H9 (cell line): ENCODE data around the gene COG2. TPM values are rescaled to one million over a fixed set of nuclear protein-coding genes. Genes with fewer than 3 reads are reported as not detected.

Source experiments
- DNase-seq: peaks from one replicate; pipeline ENCODE4 v3.0.0-alpha.2; 2017
- H2AFZ ChIP-seq: one replicate; pipeline ENCODE4 v1.6.1; 2013; ENCODE audit warnings: mild to moderate bottlenecking, low read length, control low read depth, moderate library complexity
- H2AK5ac ChIP-seq: 2 replicates; pipeline ENCODE4 v1.6.1; 2013; ENCODE audit warnings: low read length, control low read depth, mixed read lengths; ENCODE audit not compliant: insufficient read length
- H2BK120ac ChIP-seq: one replicate; pipeline ENCODE4 v1.6.1; 2013; ENCODE audit warnings: low read depth, mild to moderate bottlenecking, low read length, control low read depth, inconsistent platforms; ENCODE audit not compliant: poor library complexity, severe bottlenecking
- H2BK12ac ChIP-seq: 2 replicates; pipeline ENCODE4 v1.6.1; 2013; ENCODE audit warnings: low read length, control low read depth, mixed read lengths, low read depth; ENCODE audit not compliant: insufficient read length
- H2BK15ac ChIP-seq: 2 replicates; pipeline ENCODE4 v1.6.1; 2013; ENCODE audit warnings: low read depth, low read length, control low read depth
- H2BK20ac ChIP-seq: one replicate; pipeline ENCODE4 v1.6.1; 2013; ENCODE audit warnings: low read depth, mild to moderate bottlenecking, low read length, control low read depth, inconsistent platforms; ENCODE audit not compliant: poor library complexity, severe bottlenecking
- H2BK5ac ChIP-seq: 2 replicates; pipeline ENCODE4 v1.6.1; 2013; ENCODE audit warnings: low read length, control low read depth, mixed read lengths; ENCODE audit not compliant: insufficient read length
- H3K14ac ChIP-seq: 2 replicates; pipeline ENCODE4 v1.6.1; 2013; ENCODE audit warnings: low read length, control low read depth; ENCODE audit not compliant: insufficient read depth
- H3K18ac ChIP-seq: 2 replicates; pipeline ENCODE4 v1.6.1; 2013; ENCODE audit warnings: low read depth, mild to moderate bottlenecking, mixed read lengths, low read length, control low read depth; ENCODE audit not compliant: insufficient read length
- H3K23ac ChIP-seq: 2 replicates; pipeline ENCODE4 v1.6.1; 2013; ENCODE audit warnings: low read length, control low read depth, mixed read lengths, low read depth; ENCODE audit not compliant: insufficient read length
- H3K23me2 ChIP-seq: 2 replicates; pipeline ENCODE4 v1.6.1; 2013; ENCODE audit warnings: low read depth, mild to moderate bottlenecking, mixed read lengths, low read length, control low read depth; ENCODE audit not compliant: insufficient read length, poor library complexity, severe bottlenecking
- H3K27ac ChIP-seq: 2 replicates; pipeline ENCODE4 v1.5.1; 2013; ENCODE audit warnings: low read length, control low read depth, mixed read lengths, low read depth; ENCODE audit not compliant: insufficient read length
- H3K27me3 ChIP-seq: 2 replicates; pipeline ENCODE4 v1.6.1; 2013; ENCODE audit warnings: low read length, control low read depth, inconsistent platforms; ENCODE audit not compliant: insufficient read depth
- H3K4ac ChIP-seq: 2 replicates; pipeline ENCODE4 v1.6.1; 2013; ENCODE audit warnings: low read depth, mild to moderate bottlenecking, control low read depth, inconsistent platforms, low read length, moderate library complexity
- H3K4me1 ChIP-seq: 2 replicates; pipeline ENCODE4 v1.6.1; 2013; ENCODE audit warnings: low read length, control low read depth, inconsistent platforms; ENCODE audit not compliant: insufficient read depth
- H3K4me2 ChIP-seq: 2 replicates; pipeline ENCODE4 v1.6.1; 2013; ENCODE audit warnings: low read length, control low read depth, mixed read lengths; ENCODE audit not compliant: insufficient read length, insufficient read depth
- H3K56ac ChIP-seq: 2 replicates; pipeline ENCODE4 v1.6.1; 2013; ENCODE audit warnings: low read depth, mild to moderate bottlenecking, mixed read lengths, low read length, control low read depth; ENCODE audit not compliant: insufficient read length
- H3K79me1 ChIP-seq: 2 replicates; pipeline ENCODE4 v1.6.1; 2013; ENCODE audit warnings: low read depth, mild to moderate bottlenecking, moderate library complexity, low read length, control low read depth, inconsistent platforms; ENCODE audit not compliant: insufficient read depth, poor library complexity, severe bottlenecking
- H3K79me2 ChIP-seq: 2 replicates; pipeline ENCODE4 v1.6.1; 2013; ENCODE audit warnings: low read length, control low read depth, inconsistent platforms; ENCODE audit not compliant: insufficient read depth
- H3K9ac ChIP-seq: 2 replicates; pipeline ENCODE4 v1.6.1; 2013; ENCODE audit warnings: low read length, control low read depth, mixed read lengths; ENCODE audit not compliant: insufficient read length; ENCODE audit errors: extremely low read depth
- H3K9me3 ChIP-seq: one replicate; pipeline ENCODE4 v1.6.1; 2013; ENCODE audit warnings: low read depth, low read length, inconsistent platforms; ENCODE audit not compliant: control insufficient read depth
- H3T11ph ChIP-seq: one replicate; pipeline ENCODE4 v1.6.1; 2013; ENCODE audit warnings: mild to moderate bottlenecking, low read length, control low read depth, inconsistent platforms
- H4K20me1 ChIP-seq: one replicate; pipeline ENCODE4 v1.6.1; 2013; ENCODE audit not compliant: control insufficient read depth, insufficient read length, insufficient read depth
- H4K5ac ChIP-seq: 2 replicates; pipeline ENCODE4 v1.6.1; 2013; ENCODE audit warnings: low read depth, mild to moderate bottlenecking, mixed read lengths, low read length, control low read depth; ENCODE audit not compliant: insufficient read length
- H4K8ac ChIP-seq: replicated peaks from 2 replicates; pipeline ENCODE4 v1.6.1; 2013; ENCODE audit warnings: low read length, control low read depth, mixed read lengths, low read depth; ENCODE audit not compliant: insufficient read length
- H4K91ac ChIP-seq: 2 replicates; pipeline ENCODE4 v1.6.1; 2013; ENCODE audit warnings: low read depth, mild to moderate bottlenecking, moderate library complexity, mixed read lengths, low read length, control low read depth; ENCODE audit not compliant: insufficient read length
- H3K27ac Mint-ChIP-seq, 3 experiments: 2 replicates in 2 of 3; 3 replicates in 1 of 3; pipeline ENCODE4 v1.8.0; 2020 to 2021; ENCODE audit warnings: mixed read lengths in 3 of 3, mild to moderate bottlenecking in 1 of 3, moderate library complexity in 1 of 3
- H3K27me3 Mint-ChIP-seq: 2 replicates; pipeline ENCODE4 v1.8.0; 2021; ENCODE audit warnings: low read depth, mild to moderate bottlenecking, moderate library complexity, mixed read lengths
- H3K36me3 Mint-ChIP-seq, 3 experiments: 2 replicates in 2 of 3; 3 replicates in 1 of 3; pipeline ENCODE4 v1.8.0; 2020 to 2021; ENCODE audit warnings: low read depth in 3 of 3, mixed read lengths in 3 of 3; ENCODE audit not compliant: insufficient read depth in 1 of 3
- H3K4me1 Mint-ChIP-seq, 2 experiments: 2 replicates each; pipeline ENCODE4 v1.8.0; 2020; ENCODE audit warnings: mixed read lengths in 2 of 2
- H3K4me3 Mint-ChIP-seq, 2 experiments: 2 replicates in 1 of 2; 3 replicates in 1 of 2; pipeline ENCODE4 v1.8.0; 2020 to 2021; ENCODE audit warnings: mild to moderate bottlenecking in 2 of 2, mixed read lengths in 2 of 2, moderate library complexity in 1 of 2
- H3K9me3 Mint-ChIP-seq, 2 experiments: 2 replicates in 1 of 2; 3 replicates in 1 of 2; pipeline ENCODE4 v1.8.0; 2020; ENCODE audit warnings: mild to moderate bottlenecking in 2 of 2, mixed read lengths in 2 of 2, moderate library complexity in 1 of 2
- CTCF ChIP-seq: fragments of 200-600 bp; sonication (generic); conservative IDR thresholded peaks from 3 replicates; pipeline ENCODE4 v1.8.0; 2021; ENCODE audit warnings: antibody characterized with exemption, mild to moderate bottlenecking
- WGBS: extraction: QIAGEN DNeasy Blood & Tissue Kit; methylation state at CpG from one replicate; pipeline ENCODE4 v1.1.7; 2013; ENCODE audit warnings: missing lambda C conversion rate, low lambda C conversion rate, mixed read lengths; ENCODE audit not compliant: insufficient read length; ENCODE audit errors: extremely low coverage; 5-methylcytosine and 5-hydroxymethylcytosine counted together
- total RNA-seq: library from RNA; stranded (reverse); gene quantifications from 2 replicates; pipeline ENCODE4 v1.2.1, GENCODE V29; 2021

COG2 gene
- total RNA-seq, 1 experiment from 2014 or later, result 42.2 TPM

- H2BK120ac ChIP-seq, result no peak overlapping the region
- TF ChIP-seq CTCF, result no peak
- H3K79me1 ChIP-seq, result no peaks in the 10 kb centered on the region
- no peaks in the 10 kb centered on the region for H3K4me1 ChIP-seq
- H3K36me3 Mint-ChIP-seq, result no peaks in the 10 kb centered on the region
- H2BK15ac ChIP-seq, result no peak overlapping the region
- H3K18ac ChIP-seq, result no peak overlapping the region
- no peak overlapping the region for H3K14ac ChIP-seq
- H4K91ac ChIP-seq, result no peak overlapping the region
- H3K9me3 Mint-ChIP-seq, result no peaks in the 10 kb centered on the region
- no peak overlapping the region for H3K4me3 Mint-ChIP-seq
- no peaks in the 10 kb centered on the region for H3K79me2 ChIP-seq
- no peak overlapping the region for H3T11ph ChIP-seq
- no peak overlapping the region for H2AK5ac ChIP-seq
- no peak overlapping the region for H2AFZ ChIP-seq
- H2BK20ac ChIP-seq, result no peak overlapping the region
- H4K8ac ChIP-seq, result no peak overlapping the region
- H3K4me2 ChIP-seq, result no peak overlapping the region
- no peaks in the 10 kb centered on the region for H3K23me2 ChIP-seq
- no peak overlapping the region for H4K5ac ChIP-seq
- peaks cover 37% of the 10 kb centered on the region for H3K27me3 Mint-ChIP-seq
- WGBS, result no CpG with 5 or more reads among the region's 18 CpGs
- H3K27ac Mint-ChIP-seq, result no peak overlapping the region; a peak in 1 of 7 replicates
- H3K27ac ChIP-seq, result no peak overlapping the region
- H3K4me1 Mint-ChIP-seq, result peaks cover 5 to 9% of the 10 kb centered on the region in 2 experiments; a peak in 2 of 4 replicates
- no peak overlapping the region for H3K56ac ChIP-seq
- DNase-seq, result no peak
- no peak overlapping the region for H2BK5ac ChIP-seq
- H3K4ac ChIP-seq, result no peak overlapping the region
- H3K9me3 ChIP-seq, result no peaks in the 10 kb centered on the region
- no peak overlapping the region for H2BK12ac ChIP-seq
- H4K20me1 ChIP-seq, result no peaks in the 10 kb centered on the region
- no peaks in the 10 kb centered on the region for H3K27me3 ChIP-seq
- H3K23ac ChIP-seq, result no peak overlapping the region
- H3K9ac ChIP-seq, result no peak overlapping the region
These were observed 63.2 kb downstream of the COG2 start for GRCh38 chr1:230705289-230706019.
